Measurements from ENCODE around the gene TRAPPC2L. TPM values are rescaled to one million over a fixed set of nuclear protein-coding genes. Genes with fewer than 3 reads are reported as not detected.

TRAPPC2L gene
- total RNA-seq, 1 donor from 2014 or later, result 53.8 TPM

GRCh38 chr16:88909431-88910210 lies 52.7 kb downstream of the TRAPPC2L start:
- no peak for DNase-seq (ENCODE audit: low spot score)

DNA sequence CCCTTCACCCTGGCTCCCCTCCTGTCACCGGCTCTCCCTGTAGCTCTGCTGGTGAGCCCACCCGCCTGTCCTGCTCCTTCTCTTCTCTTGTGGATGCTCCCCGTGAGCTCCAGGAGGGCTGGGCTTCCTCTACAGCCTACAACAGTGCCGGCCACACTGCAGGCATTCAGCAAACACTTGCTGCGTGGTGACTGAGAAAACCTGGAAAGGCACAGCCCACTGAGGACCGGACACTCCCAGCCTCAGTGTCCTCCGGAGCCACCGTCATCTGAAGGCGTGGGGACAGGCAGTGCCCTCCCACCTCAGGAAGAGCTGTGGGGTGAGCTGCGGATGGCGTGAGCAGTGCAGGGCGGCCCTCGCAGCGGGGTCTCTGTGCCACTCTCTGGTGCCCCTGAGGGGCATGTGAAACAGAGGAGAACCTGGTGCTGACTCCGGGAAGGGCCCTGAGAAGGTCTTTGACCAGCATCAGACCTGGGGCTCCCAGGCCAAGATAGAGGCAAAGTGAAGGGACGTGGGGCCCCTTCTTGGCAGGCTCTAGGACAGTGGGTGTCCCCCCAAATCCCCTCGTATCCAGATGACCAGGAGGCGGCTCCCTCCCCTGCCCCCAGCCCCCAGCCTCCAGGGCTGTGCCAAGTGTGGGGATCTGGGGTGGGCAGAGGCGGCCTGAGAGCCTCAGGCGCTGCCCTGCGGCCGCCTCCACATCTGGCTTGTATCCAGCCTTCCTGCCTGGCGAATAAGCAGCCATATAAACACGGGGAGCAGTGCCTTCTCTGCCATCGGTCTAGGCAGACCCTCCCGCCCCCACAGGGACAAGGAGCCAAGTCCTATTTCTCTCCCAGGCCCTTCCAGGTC lies 53.6 kb downstream of the TRAPPC2L start:
- DNase-seq (ENCODE audit: low spot score), result no peak

- DNase-seq (ENCODE audit: low spot score), result no peak
These were observed 54.4 kb downstream of the TRAPPC2L start for GRCh38 chr16:88911136-88911945.

DNA sequence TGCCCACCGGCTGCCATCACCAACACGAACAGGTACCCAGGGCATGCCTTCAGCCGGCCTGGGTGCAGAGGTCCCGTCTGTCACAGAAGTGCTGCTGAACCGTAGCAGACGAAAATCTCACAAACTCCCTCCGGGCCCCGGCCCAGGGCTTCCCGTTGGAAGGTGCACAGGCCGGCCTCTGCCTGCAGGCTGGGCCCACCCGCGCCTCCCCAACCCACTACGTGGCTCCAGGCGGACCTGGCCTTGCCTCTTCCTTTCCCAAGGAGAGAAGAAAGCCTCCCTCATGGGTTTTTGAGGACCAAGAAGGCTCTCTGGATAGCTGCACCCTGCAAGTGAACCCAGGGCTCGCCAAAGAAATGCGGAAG lies 55.0 kb downstream of the TRAPPC2L start:
- DNase-seq (ENCODE audit: low spot score), result no peak

Other genes starting within 250 kb of the TRAPPC2L start
- not detected for gene IL17C, start 218.6 kb upstream of the TRAPPC2L start, total RNA-seq
- 271 TPM for gene CYBA, start 206.1 kb upstream of the TRAPPC2L start, total RNA-seq
- gene MVD, start 194.0 kb upstream of the TRAPPC2L start, total RNA-seq, result 126 TPM
- gene SNAI3, start 170.6 kb upstream of the TRAPPC2L start, total RNA-seq, result 1.9 TPM
- 28.4 TPM for gene RNF166, start 150.7 kb upstream of the TRAPPC2L start, total RNA-seq
- 15.0 TPM for gene CTU2, start 150.6 kb upstream of the TRAPPC2L start, total RNA-seq
- 108 TPM for gene PIEZO1, start 71.9 kb upstream of the TRAPPC2L start, total RNA-seq
- 3.2 TPM for gene CDT1, start 53.3 kb upstream of the TRAPPC2L start, total RNA-seq
- 104 TPM for gene APRT, start 45.2 kb upstream of the TRAPPC2L start, total RNA-seq
- 56.1 TPM for gene GALNS, start 180 bp upstream of the TRAPPC2L start, total RNA-seq
- not detected for gene PABPN1L, start 9.5 kb downstream of the TRAPPC2L start, total RNA-seq
- gene CBFA2T3, start 120.1 kb downstream of the TRAPPC2L start, total RNA-seq, result 5.2 TPM
- gene ACSF3, start 236.7 kb downstream of the TRAPPC2L start, total RNA-seq, result 63.4 TPM

Measured in mucosa of gallbladder (tissue), 1 donor.